SU-DHL-6 (cell line): ENCODE results near the gene GLS.

Source experiments
- EZH2phosphoT487 ChIP-seq: fragments of 200-600 bp; sonication (generic), shearing (Covaris generic); conservative IDR thresholded peaks from 2 replicates; pipeline ENCODE4 v1.6.1; 2018; ENCODE audit warnings: mild to moderate bottlenecking, antibody characterized with exemption, low read length, moderate library complexity, mixed read lengths
- TF ChIP-seq, protein P1 (sequence below): fragments of 200-600 bp; sonication (generic); IDR thresholded peaks from one replicate; pipeline ENCODE4 v1.5.1; 2017; ENCODE audit warnings: antibody characterized with exemption, mild to moderate bottlenecking, low read length, moderate library complexity; ENCODE audit not compliant: insufficient read depth, poor library complexity, severe bottlenecking

DNA sequence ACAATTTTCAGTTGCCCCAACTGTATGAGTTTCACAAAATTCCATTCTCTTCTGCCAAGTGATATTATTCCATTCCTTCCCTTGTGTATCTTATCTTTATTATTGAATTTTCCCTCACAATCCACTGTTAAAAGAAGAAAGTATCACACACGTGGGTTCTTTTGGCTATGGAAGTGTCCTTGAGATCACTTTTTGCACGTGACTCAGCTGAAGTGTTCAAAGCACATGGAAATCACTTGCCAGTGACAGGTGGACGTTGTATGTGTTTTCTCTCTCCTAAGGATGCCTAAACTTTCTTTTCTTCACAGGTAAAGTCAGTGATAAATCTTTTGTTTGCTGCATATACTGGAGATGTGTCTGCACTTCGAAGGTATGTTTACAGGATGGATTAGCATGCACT lies 72.6 kb downstream of the GLS start:
- TF ChIP-seq, protein P1, sequence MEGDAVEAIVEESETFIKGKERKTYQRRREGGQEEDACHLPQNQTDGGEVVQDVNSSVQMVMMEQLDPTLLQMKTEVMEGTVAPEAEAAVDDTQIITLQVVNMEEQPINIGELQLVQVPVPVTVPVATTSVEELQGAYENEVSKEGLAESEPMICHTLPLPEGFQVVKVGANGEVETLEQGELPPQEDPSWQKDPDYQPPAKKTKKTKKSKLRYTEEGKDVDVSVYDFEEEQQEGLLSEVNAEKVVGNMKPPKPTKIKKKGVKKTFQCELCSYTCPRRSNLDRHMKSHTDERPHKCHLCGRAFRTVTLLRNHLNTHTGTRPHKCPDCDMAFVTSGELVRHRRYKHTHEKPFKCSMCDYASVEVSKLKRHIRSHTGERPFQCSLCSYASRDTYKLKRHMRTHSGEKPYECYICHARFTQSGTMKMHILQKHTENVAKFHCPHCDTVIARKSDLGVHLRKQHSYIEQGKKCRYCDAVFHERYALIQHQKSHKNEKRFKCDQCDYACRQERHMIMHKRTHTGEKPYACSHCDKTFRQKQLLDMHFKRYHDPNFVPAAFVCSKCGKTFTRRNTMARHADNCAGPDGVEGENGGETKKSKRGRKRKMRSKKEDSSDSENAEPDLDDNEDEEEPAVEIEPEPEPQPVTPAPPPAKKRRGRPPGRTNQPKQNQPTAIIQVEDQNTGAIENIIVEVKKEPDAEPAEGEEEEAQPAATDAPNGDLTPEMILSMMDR, result no peak
- no peak for TF ChIP-seq EZH2phosphoT487
